Right hindlimb (tissue), 1 donor: ENCODE measurements around the gene OR2AE1.
A peak's percentile ranks its signal among the peaks of the same experiment; 100 is the strongest.
"Not testable (repeated sequence)": the region's sequence is repeated elsewhere in the genome, so short reads cannot be mapped to it uniquely, and the experiment has no call there.

Source experiments
- DNase-seq: peaks from one replicate; pipeline ENCODE4 v3.0.0-alpha.2; 2018

Gene OR2AE1, protein sequence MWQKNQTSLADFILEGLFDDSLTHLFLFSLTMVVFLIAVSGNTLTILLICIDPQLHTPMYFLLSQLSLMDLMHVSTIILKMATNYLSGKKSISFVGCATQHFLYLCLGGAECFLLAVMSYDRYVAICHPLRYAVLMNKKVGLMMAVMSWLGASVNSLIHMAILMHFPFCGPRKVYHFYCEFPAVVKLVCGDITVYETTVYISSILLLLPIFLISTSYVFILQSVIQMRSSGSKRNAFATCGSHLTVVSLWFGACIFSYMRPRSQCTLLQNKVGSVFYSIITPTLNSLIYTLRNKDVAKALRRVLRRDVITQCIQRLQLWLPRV

DNA sequence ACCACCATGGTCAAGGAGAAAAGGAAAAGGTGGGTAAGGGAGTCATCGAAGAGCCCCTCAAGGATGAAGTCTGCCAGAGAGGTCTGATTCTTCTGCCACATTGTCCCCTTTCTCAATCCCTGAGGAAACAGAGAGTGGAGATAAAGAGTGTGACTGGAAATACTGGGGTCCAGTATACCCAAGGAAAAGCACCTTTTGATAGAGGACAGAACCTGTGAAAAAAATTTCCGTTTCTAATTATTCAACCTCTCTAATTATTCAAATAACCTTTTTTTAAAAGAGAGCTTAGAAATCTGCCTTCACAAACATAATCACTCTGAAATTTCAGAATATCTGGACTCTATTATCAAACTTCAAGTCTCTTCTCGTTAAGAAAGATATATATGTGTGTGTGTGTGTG lies at the start of gene OR2AE1:
OR2AE1 (minus strand) TSS at position 101 of the 400 bp plus-strand sequence; CDS start at position 101, 0 bp downstream.
- no peak for DNase-seq

DNA sequence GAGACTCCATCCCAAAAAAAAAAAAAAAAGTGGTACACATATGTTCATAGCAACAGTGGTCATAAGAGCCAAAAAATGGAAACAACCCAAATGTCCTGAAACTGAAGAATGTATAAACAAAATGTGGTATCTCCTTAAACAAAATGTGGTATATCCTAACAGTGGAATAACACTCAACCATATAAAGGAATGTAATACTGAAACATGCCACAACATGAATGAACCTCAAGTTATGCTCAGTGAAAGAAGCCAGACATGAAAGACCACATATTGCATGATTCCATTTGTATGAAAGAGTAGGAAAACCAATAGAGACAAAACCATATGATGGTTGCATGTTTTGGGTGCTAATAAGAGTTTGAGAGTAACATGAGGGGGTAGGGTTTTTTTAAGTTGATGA lies 49.5 kb upstream of the OR2AE1 start:
- DNase-seq, result no peak

DNA sequence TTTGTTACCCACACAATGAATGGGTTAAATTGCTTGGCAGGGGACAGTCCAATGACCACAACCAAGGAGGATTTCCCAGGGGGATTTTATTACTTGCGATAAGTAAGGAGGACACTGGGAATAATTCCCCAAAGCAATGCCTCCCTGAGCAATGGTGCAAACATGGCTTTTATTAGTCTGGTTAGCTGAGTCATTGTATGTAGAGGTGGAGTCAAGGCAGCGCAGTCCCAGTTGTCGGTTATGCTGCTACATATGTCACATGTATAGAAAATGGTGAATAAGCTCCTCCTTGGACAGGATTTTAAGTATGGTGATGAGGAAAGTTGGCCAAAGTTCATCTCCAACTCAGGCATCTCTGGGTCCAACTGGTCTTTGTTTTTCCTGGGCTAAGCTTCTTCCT lies 46.4 kb upstream of the OR2AE1 start:
- no peak for DNase-seq

DNA sequence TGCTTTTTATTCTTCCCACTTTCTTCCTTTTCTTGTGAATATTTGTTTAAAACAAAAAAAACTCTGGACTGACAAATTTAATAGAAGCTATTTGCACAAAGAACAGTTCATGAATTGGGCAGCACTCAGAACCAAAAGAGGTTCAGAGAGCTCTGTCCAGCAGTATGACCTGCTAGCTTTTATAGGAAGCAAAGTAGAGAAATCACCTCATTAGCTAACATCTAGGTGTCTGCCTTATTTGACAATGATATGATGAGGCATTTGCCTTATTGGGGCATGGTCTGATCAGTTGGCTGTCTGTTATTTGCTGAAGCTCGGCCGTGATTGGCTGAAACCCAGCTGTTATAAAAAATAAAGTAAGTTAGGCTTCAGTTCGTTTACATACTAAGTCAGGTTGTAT lies 43.3 kb upstream of the OR2AE1 start:
- DNase-seq, result no peak

DNA sequence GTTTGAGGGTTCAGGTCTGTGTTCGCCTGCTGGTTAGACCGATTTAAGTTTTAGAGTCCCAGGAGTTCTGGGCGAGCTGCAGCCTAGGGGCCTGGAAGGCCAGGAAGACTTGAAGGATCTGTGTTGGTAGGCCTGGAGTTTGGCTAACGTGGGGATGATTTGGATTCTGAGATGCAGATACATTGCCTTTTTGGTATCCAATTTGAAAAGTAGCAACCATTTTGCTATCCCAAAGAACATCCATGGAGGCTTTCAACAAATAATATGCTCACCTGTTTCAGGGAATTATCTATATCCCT lies 42.9 kb upstream of the OR2AE1 start:
- DNase-seq, result no peak

DNA sequence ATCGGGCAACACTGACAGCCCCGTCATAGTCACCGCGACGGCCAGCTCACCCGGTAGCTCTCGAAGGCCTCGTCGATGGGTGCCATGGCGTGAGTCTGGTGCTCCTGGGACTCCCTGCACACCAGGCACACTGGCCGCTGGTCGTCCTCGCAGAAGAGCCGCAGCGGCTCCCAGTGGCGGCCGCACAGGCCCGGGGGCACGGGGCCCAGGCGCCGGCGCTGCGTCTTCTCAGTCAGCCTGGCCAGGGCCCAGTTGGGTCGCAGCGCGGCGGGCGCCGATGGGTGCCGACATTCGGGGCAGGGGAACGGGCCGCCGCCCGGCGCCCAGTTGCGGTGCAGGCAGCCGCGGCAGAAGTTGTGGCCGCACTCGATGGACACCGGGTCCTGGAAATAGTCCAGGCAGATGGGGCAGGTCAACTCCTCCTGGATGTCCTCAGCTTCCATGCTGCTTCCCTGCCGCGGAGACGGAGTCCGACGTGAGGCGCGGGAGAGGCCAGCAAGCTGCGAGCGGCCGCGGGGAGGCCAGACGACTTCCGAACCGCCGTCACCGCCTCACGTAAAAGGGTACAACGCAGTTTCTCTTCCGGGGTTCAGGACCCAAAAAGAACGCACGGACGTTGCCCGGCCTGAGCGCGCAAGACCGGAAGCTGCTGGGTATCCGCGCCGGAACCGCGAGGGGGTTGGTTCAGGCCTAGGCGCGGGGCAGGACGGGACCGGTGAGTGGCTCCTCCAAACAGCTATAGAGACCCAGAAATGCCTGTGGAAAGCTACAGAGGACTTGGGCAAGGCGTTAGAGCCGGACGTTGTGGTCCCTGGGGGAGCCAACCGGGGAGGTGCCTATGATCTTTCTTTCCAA lies 42.4 kb upstream of the OR2AE1 start, which contains the start of gene TRIM4:
TRIM4 (minus strand) TSS at position 572 of the 855 bp plus-strand sequence; CDS start at position 443, 129 bp downstream.
- peak; percentile 94 for DNase-seq

DNA sequence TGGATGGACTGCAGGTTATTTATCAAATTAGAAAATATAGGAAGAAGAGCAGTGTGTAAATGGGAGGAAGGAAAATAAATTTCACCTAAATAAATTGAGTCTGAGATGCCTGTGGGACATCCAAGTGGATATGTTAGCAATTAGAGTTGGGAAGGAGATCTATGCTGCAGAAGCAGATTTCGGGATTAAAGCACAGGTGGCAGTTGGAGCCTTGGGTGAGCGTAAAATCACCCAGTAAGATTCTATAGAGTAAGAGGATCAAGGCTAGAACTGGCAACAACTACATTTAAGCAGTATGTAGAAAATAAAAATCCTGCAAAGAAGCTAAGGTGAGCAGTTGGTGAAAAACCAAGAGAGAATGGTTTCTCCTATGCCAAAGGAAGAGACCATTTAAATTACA lies 34.1 kb upstream of the OR2AE1 start:
- DNase-seq, result no peak

DNA sequence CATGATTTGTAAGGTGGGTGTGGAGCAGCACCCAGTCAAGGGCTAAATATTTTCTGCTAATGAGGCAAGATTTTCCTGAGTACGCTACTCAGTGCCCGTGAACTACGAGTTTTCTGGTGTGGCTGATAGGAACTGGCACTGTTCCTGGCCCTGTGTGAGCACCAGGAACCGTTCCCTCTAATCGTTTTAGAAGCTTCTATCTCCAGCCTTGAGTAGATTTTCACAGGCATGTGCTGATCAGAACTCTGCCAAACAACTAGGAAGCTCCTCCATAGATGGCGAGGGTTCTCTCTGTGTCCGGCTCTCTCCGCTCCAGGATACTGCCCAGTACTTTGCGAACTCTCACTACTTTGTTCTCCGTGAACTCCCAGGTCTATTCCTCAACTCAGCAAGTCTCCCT lies 24.7 kb upstream of the OR2AE1 start:
- no peak for DNase-seq

DNA sequence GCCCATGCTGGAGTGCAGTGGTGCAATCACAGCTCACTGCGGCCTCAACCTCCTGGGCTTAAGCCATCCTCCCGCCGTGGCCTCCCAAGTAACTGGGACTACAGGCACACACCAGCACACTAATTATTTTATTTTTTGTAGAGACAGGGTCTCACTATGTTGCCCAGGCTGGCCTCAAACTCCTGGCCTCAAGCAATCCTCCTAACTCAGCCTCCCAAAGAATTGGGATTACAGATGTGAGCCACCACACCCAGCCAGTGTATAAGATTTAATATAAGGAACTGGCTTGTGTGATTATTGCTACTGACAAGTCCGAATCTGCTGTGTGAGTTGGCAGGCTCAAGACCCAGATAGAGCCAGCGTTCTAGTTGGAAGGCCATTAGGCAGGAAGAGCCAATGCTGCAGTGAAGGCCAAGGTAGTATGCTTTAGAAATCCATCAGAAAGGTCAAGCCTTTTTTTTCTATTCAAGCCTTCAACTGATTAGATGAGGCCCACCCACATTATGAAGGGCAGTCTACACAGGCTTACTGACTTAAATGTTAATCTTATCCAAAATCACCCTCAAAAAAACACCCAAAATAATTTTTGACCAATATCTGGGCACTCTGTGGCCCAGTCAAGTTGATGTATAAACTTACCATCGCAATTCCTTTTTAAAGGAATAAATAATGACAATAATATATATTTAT lies 23.1 kb upstream of the OR2AE1 start:
- DNase-seq, result no peak

DNA sequence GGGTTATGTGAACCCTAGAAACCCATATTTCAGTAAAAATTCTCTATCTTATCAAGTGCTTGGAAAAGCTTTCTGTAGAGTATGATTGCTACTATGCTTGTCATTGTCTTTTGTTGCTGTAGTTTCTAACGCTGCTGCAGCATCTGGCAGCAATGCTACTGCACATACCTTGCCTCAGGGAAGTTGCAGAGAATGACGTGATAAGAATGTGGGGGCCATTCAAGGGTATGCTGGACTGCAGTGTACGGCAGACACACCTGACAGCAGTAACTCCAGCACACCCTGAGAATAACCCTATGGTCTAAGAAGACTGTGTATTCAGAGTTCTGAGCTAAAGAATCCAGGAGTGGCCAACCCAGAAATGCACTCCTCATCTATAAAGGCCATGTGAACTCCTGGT lies 22.0 kb upstream of the OR2AE1 start:
- DNase-seq, result no peak

DNA sequence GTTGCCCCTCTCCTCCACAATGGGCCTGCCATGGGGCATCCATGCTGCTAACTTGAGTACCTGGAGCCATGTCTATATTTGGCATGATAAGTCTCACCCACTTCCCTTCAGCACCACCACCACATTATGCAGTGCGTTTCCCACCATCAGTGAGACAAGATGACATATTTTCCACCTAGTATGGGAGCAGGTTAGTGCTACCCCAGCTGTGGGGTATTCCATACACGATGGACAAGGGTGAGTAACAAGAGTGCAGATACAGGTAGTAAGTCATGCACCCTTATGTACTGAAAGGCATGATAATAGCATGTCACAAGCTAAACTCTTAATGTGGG lies 21.2 kb upstream of the OR2AE1 start:
- no peak for DNase-seq

DNA sequence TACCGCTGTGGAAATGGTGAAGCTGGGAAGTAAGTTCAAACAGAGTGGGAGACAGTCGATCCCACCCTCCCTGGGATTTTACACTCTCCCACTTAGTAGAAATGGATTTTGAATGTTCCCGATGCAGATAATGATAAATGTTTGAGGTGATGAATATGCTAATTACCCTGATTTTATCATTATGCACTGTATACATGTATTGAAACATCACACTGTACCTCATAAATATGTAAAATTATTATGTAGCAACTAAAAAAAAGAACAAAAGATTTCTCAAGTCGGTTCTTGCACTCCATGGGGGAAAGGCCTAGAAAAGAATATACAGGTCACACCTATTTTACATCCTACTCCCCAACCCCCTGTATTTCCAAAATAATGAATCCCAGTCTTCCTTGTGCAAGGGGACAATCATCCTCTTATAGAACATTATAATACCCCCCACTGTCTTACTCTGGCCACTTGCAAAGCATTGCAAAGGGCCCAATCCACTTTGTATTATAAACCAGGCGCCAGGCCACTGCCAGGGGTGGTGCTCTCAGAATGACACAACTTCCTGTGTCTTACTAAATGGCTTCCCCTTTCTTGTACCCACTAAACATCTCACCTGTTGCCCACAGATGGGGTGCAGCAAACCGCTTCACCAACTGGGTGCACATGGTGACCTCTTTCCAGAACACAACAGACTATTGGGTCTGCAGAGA lies 20.6 kb upstream of the OR2AE1 start:
- DNase-seq, result no peak

DNA sequence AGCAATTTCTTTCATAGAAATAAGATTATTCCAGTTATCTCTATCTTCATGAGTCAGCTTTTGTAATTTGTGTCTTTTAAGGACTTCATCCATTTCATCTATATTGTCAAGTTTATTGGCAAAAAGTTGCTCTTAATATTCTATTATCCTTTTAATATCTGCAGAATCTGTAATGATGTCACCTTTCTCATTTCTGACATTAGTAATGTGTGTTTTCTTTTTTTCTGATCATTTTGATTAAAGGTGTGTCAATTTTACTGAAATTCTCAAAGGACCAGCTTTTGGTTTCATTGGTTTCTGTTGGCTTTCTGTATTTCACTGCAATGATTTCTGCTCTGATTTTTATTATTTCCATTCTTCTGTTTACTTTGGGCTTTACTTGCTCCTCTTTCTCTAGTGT lies 17.9 kb upstream of the OR2AE1 start:
- no peak for DNase-seq

DNA sequence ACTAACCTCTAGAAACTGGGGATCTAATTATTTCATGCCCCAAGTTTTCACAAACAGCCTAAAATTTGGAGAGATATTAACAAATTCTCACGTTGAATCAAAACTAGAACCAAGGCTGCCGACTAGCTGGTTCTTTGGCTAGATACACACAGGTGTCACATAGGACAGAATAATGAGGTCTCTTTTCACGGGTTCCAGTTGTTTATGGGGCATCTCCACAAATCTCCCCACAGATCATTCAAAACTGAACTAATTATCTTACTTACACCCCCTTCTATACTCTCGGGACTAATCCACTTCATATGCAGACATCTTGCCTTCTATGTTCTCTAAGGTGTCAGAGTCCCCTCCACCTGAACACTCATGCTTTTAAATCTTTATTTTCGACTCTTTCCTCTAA lies 16.4 kb upstream of the OR2AE1 start:
- DNase-seq, result no peak

DNA sequence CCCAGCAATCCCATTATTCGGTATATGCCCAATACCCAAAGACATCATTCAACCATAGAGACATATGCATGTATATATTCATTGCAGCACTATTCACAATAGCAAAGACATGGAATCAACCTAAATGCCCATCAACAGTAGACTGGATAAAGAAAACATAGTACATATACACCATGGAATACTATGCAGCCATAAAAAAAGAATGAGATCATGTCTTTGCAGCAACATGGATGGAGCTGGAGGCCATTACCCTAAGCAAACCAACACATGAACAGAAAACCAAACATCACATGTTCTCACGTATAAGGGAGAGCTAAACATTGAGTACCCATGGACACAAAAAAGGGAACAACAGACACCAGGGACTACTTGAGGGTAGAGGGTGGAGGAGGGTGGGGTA lies 13.5 kb upstream of the OR2AE1 start:
- not testable (repeated sequence) for DNase-seq

DNA sequence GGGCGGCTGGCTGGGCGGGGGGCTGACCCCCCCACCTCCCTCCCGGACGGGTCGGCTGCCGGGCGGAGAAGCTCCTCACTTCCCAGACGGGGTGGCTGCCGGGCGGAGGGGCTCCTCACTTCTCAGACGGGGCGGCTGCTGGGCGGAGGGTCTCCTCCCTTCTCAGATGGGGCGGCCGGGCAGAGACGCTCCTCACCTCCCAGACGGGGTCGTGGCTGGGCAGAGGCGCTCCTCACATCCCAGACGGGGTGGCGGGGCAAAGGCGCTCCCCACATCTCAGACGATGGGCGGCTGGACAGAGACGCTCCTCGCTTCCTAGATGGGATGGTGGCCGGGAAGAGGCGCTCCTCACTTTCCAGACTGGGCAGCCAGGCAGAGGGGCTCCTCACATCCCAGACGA lies 11.5 kb upstream of the OR2AE1 start:
- DNase-seq, result not testable (repeated sequence)

DNA sequence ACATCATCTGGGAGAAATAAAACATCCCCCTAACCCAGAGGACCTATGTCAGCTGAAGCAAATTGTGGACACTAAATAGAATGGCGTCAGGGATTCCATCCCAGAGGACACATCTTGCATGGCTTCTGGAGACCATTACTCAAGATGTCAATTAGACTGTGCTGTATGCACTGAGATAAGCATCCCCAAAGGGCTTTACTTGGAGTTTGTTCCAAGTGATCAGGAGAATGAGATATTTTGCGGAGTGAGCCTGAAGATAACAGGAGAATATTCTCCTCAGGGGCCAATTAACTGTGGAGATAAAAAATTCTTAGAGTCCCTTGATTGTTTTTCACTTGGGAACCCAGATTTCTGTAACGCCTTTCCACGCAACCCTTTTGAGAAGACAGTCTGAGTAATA lies 4.5 kb upstream of the OR2AE1 start:
- no peak for DNase-seq

DNA sequence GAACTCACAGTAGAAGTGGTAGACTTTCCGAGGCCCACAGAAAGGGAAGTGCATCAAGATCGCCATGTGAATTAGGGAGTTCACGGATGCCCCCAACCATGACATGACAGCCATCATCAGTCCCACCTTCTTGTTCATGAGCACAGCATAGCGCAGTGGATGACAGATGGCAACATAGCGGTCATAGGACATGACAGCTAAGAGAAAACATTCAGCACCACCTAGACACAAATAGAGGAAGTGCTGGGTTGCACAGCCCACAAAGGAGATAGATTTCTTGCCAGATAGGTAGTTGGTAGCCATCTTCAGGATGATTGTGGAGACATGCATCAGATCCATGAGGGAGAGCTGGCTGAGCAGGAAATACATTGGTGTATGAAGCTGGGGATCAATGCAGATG lies 342 bp downstream of the OR2AE1 start:
- no peak for DNase-seq

DNA sequence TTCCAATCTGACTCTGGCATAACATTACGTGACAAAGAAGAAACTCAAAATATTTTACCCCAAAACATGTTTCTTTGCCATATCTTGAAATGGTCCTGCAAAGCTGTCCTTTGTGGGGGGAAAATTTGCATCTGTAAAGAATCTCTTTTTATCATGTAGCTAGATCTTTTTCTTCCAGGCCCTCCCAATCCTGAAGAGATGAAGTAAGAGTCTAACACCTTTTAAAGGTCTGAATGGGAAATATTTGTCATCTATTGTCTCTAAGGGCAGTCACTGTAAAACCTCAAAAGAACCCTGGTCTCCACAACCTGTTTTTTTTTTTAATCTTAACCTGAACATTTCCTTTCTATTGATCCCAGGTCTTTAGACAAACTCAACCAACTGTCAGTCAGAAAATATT lies 8.6 kb downstream of the OR2AE1 start:
- no peak for DNase-seq

DNA sequence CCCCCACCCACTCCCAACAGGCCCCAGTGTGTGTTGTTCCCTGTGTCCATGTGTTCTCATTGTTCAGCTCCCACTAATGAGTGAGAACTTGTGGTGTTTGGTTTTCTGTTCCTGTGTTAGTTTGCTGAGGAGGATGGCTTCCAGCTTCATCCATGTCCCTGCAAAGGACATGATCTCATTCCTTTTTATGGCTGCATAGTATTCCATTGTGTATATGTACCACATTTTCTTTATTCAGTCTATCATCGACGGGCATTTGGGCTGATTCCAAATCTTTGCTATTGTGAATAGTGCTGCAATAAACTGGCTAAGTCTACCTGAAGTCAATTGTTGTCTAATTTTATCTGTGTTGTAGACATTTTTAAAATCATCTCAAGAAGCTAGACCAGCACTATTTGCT lies 9.4 kb downstream of the OR2AE1 start:
- not testable (repeated sequence) for DNase-seq

DNA sequence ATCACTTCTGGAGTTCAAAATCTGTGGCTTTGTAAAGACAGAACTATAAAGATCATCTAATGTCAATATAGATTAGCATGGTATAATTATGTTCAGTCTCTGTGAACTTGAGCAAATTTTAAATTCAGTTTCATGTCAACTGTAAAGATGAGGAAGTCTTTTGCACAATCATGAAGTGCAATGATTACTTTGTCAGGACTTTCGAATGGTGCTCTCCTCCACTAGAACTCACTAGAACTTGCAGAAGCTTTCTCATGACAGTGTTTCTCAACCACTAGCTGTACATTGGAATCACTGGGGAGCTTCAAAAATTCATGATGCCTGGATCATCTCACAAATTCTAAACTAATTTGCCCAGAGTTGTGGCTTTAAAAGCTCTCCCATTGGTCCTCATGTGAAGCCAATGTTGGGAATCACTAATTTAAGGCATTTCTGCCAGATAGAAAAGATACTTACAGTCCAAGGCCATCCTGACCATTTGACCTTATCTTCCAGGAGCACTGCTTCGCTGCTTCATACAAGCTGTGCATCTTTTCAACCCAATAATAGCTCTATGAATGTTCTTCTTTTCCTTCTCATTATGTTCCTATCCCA lies 12.9 kb downstream of the OR2AE1 start:
- no peak for DNase-seq

DNA sequence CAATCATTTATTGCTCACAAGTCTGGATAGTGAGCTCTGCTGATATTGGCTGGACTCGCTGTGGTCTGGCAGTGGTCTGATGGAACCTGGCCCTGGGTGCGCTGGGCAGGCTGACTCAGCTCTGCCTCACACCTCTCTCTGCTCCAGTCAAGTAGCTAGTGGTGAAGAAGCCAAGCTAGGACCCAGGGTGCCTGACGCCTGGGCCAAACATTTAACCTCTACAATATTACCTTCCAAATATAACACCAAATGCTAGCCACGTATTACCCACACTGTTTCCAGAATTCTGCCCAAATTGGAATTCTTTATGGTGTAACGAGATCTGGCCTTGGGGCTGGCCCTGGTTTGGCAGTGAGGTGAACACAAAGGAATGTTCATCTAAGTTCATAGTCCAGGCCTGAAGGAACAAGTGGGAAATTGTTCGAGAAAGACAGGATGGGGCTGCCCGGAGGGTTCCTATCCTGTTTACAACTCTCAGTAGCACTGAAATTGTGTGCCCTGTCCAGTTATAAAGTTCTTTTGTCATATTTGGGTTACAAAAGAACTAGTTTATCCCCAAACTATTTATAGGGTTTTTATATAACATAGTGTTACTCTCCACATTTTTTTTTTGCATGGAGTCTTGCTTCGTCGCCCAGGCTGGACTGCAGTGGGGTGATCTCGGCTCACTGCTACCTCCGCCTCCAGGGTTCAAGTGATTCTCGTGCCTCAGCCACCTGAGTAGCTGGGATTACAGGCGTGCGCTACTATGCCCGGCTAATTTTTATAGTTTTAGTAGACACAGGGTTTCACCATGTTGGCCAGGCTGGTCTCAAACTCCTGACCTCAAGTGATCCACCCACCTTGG lies 16.3 kb downstream of the OR2AE1 start:
- DNase-seq, result peak; percentile 74
